ENCODE measurements around the gene FBXO2. TPM values are rescaled to one million over a fixed set of nuclear protein-coding genes. Genes with fewer than 3 reads are reported as not detected.

The FBXO2 gene
- total RNA-seq, 1 experiment from 2014 or later = 131 TPM

DNA sequence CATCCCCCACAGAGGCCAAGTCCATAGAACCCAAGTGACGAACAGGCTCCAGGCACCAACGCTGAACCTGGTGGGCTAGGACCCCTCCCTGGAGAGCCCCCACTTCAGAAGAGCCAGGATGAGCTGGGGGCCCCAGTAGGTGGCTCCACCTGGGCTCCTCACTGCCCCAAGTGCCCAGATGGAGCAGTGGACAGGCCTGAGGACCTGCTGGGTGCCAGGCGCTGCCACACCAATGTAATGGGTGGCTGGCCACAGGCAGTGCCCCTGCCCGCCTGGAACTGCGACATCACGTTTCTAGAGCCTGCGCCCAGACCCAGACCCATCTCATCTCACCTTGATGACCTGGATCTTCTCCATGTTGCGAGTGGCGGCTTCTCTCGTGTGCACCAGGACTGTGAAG is 21.1 kb upstream of the FBXO2 start:
- CTCF ChIA-PET = no interaction called here
- TF ChIP-seq POLR2AphosphoS5 (IDR thresholded peaks at IDR 0.05; ENCODE audit: low read depth, low read length) = no peak; the same call in 1 of the 2 replicates
- Histone ChIP-seq H3K27me3 (ENCODE audit: control insufficient read depth, insufficient read depth, low read length) (no peaks in the 10 kb centered on the region), H3K36me3 (ENCODE audit: control insufficient read depth, insufficient read depth, low read length) (peaks cover 2% of the 10 kb centered on the region; the same call in 1 of the 2 replicates), H3K4me1 (ENCODE audit: control insufficient read depth, insufficient read depth, low read length) (peaks cover 8% of the 10 kb centered on the region; the same call in 1 of the 2 replicates), H3K27ac (ENCODE audit: low read length) (no peak overlapping the region), H3K4me3 (ENCODE audit: low read depth in 2 of 2, low read length in 2 of 2) (no peak overlapping the region), H3K9me3 (ENCODE audit: control insufficient read depth, insufficient read depth, low read depth, low read length) (no peaks in the 10 kb centered on the region)
- no peak for ATAC-seq
- POLR2A ChIA-PET = no interaction called here
- DNase-seq (ENCODE audit: low read depth, low spot score) = no peak
- in situ Hi-C loops (cut with HindIII; ENCODE audit: low pct_unique_long_range_greater_than_20kb, low sequenced_read_pairs) (no loop called here), intact Hi-C loops (cut with micrococcal nuclease; ENCODE audit: unreplicated experiment) (loop anchor here (5.0 kb wide), 1 partner anchor 42 kb away; no protein-coding TSS in a partner anchor)
- no TSS peak for BruUV-seq (replicated peaks)

DNA sequence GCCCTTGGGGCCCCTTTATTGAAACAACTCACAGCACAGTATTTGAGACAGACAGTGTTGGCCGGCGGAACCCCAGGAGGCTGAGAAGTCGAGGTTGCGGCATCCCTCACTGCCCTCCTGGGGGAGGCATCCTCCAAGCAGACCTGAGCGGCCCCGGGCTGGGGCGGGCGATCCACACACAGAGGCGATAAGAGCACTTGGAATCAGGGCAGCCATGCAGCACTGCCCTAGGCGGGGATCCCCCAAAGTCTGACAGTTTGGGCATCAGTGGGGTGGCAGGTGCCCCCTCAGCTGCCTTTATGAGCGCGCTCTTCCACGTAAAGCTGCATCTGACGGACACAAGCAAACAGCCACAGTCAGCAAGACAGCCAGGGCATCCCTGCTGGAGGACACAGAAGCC is 20.3 kb upstream of the FBXO2 start:
- BruUV-seq (replicated peaks) = no TSS peak
- in situ Hi-C loops (cut with HindIII; ENCODE audit: low pct_unique_long_range_greater_than_20kb, low sequenced_read_pairs) = no loop called here

More for the DNA sequence above, 20.3 kb upstream of the FBXO2 start:
- POLR2A ChIA-PET = no interaction called here
- CTCF ChIA-PET = no interaction called here
- peaks cover 8% of the 10 kb centered on the region; the same call in 1 of the 2 replicates for H3K4me1 ChIP-seq (ENCODE audit: control insufficient read depth, insufficient read depth, low read length)
- TF ChIP-seq SIN3A (IDR thresholded peaks at IDR 0.05; ENCODE audit: borderline replicate concordance, insufficient read depth, low read depth, low read length) (no peak), POLR2AphosphoS5 (IDR thresholded peaks at IDR 0.05; ENCODE audit: low read depth, low read length) (no peak; the same call in 1 of the 2 replicates), TCF7L2 (IDR thresholded peaks at IDR 0.05; ENCODE audit: low read depth, low read length) (no peak)
- TF ChIP-seq, protein P1, sequence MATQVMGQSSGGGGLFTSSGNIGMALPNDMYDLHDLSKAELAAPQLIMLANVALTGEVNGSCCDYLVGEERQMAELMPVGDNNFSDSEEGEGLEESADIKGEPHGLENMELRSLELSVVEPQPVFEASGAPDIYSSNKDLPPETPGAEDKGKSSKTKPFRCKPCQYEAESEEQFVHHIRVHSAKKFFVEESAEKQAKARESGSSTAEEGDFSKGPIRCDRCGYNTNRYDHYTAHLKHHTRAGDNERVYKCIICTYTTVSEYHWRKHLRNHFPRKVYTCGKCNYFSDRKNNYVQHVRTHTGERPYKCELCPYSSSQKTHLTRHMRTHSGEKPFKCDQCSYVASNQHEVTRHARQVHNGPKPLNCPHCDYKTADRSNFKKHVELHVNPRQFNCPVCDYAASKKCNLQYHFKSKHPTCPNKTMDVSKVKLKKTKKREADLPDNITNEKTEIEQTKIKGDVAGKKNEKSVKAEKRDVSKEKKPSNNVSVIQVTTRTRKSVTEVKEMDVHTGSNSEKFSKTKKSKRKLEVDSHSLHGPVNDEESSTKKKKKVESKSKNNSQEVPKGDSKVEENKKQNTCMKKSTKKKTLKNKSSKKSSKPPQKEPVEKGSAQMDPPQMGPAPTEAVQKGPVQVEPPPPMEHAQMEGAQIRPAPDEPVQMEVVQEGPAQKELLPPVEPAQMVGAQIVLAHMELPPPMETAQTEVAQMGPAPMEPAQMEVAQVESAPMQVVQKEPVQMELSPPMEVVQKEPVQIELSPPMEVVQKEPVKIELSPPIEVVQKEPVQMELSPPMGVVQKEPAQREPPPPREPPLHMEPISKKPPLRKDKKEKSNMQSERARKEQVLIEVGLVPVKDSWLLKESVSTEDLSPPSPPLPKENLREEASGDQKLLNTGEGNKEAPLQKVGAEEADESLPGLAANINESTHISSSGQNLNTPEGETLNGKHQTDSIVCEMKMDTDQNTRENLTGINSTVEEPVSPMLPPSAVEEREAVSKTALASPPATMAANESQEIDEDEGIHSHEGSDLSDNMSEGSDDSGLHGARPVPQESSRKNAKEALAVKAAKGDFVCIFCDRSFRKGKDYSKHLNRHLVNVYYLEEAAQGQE (IDR thresholded peaks at IDR 0.05; ENCODE audit: insufficient read depth in 1 of 2, low read depth in 2 of 2, low read length in 1 of 2) = no peak
- TF ChIP-seq, protein P2, sequence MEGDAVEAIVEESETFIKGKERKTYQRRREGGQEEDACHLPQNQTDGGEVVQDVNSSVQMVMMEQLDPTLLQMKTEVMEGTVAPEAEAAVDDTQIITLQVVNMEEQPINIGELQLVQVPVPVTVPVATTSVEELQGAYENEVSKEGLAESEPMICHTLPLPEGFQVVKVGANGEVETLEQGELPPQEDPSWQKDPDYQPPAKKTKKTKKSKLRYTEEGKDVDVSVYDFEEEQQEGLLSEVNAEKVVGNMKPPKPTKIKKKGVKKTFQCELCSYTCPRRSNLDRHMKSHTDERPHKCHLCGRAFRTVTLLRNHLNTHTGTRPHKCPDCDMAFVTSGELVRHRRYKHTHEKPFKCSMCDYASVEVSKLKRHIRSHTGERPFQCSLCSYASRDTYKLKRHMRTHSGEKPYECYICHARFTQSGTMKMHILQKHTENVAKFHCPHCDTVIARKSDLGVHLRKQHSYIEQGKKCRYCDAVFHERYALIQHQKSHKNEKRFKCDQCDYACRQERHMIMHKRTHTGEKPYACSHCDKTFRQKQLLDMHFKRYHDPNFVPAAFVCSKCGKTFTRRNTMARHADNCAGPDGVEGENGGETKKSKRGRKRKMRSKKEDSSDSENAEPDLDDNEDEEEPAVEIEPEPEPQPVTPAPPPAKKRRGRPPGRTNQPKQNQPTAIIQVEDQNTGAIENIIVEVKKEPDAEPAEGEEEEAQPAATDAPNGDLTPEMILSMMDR (IDR thresholded peaks at IDR 0.05) = no peak
- H3K9me3 ChIP-seq (ENCODE audit: control insufficient read depth, insufficient read depth, low read depth, low read length) = no peaks in the 10 kb centered on the region
- no peak for ATAC-seq
- intact Hi-C loops (cut with micrococcal nuclease; ENCODE audit: unreplicated experiment) = no loop called here
- no peaks in the 10 kb centered on the region for H3K27me3 ChIP-seq (ENCODE audit: control insufficient read depth, insufficient read depth, low read length)
- peaks cover 2% of the 10 kb centered on the region; the same call in 1 of the 2 replicates for H3K36me3 ChIP-seq (ENCODE audit: control insufficient read depth, insufficient read depth, low read length)
- no peak overlapping the region for H3K27ac ChIP-seq (ENCODE audit: low read length)
- no peak overlapping the region for H3K4me3 ChIP-seq (ENCODE audit: low read depth in 2 of 2, low read length in 2 of 2)
- DNase-seq (ENCODE audit: low read depth, low spot score) = no peak
